PC-9 (cell line): ENCODE data around the gene TSSK6. TPM values are rescaled to one million over a fixed set of nuclear protein-coding genes. Genes with fewer than 3 reads are reported as not detected.

Experiments used
- BruUV-seq: library from RNA; stranded (reverse); fragments of 400-500 nt; replicated peaks from 2 replicates; lab custom pipeline; 2021; lab: Mats Ljungman, UMichigan
- CTCF ChIA-PET: fragments of 300-600 bp; sonication (Branson Sonifier 250); formaldehyde crosslinking; loops from one replicate; lab custom pipeline; 2022; ENCODE audit warnings: antibody characterized with exemption; lab: Charles Lee
- POLR2A ChIA-PET: fragments of 300-600 bp; sonication (Branson Sonifier 250); formaldehyde crosslinking; loops from one replicate; lab custom pipeline; 2022; ENCODE audit warnings: antibody characterized with exemption; ENCODE audit not compliant: unreplicated experiment; lab: Charles Lee
- DNase-seq, 2 experiments: peaks; one replicate each; pipeline versions ENCODE4 v3.0.0 to v3.0.0-alpha.2; 2015 to 2022; ENCODE audit warnings: mixed read lengths in 1 of 2
- H2AFZ ChIP-seq: fragments of 200-600 bp; sonication (generic); 2 replicates; pipeline ENCODE4 v1.8.1; 2017; ENCODE audit warnings: antibody characterized with exemption
- H3F3A ChIP-seq: fragments of 200-600 bp; sonication (generic); 2 replicates; pipeline ENCODE4 v1.8.1; 2017; ENCODE audit warnings: antibody characterized with exemption, mild to moderate bottlenecking, low read depth; ENCODE audit not compliant: insufficient read depth
- H3K27ac ChIP-seq: fragments of 200-600 bp; sonication (generic); 2 replicates; pipeline ENCODE4 v1.6.1; 2016; ENCODE audit warnings: mixed run types
- H3K27me3 ChIP-seq: fragments of 200-600 bp; sonication (generic); 2 replicates; pipeline ENCODE4 v1.6.1; 2016; ENCODE audit warnings: low read depth, mixed run types; ENCODE audit not compliant: insufficient read depth
- H3K36me3 ChIP-seq: fragments of 200-600 bp; sonication (generic); 2 replicates; pipeline ENCODE4 v1.6.1; 2016; ENCODE audit warnings: low read depth, mixed run types
- H3K4me1 ChIP-seq: fragments of 200-600 bp; sonication (generic); replicated peaks from 2 replicates; pipeline ENCODE4 v1.6.1; 2016; ENCODE audit warnings: mixed run types; ENCODE audit not compliant: insufficient read depth
- H3K4me2 ChIP-seq: fragments of 200-600 bp; sonication (generic); 2 replicates; pipeline ENCODE4 v1.6.1; 2017; ENCODE audit warnings: mixed run types
- H3K4me3 ChIP-seq: fragments of 200-600 bp; sonication (generic); 2 replicates; pipeline ENCODE4 v1.6.1; 2016; ENCODE audit warnings: mixed run types
- H3K79me2 ChIP-seq: fragments of 200-600 bp; sonication (generic); 2 replicates; pipeline ENCODE4 v1.6.1; 2017; ENCODE audit warnings: low read depth, mixed run types
- H3K9me2 ChIP-seq: fragments of 200-600 bp; sonication (generic); 2 replicates; pipeline ENCODE4 v1.8.1; 2017; ENCODE audit warnings: mild to moderate bottlenecking; ENCODE audit not compliant: insufficient read depth
- H3K9me3 ChIP-seq: fragments of 200-600 bp; sonication (generic); 2 replicates; pipeline ENCODE4 v1.8.1; 2016; ENCODE audit warnings: low read depth; ENCODE audit not compliant: insufficient read depth
- H4K20me1 ChIP-seq: fragments of 200-600 bp; sonication (generic); 2 replicates; pipeline ENCODE4 v1.8.1; 2017; ENCODE audit not compliant: insufficient read depth
- CTCF ChIP-seq: fragments of 200-600 bp; sonication (generic); conservative IDR thresholded peaks from 2 replicates; pipeline ENCODE4 v1.6.1; 2017; ENCODE audit warnings: mixed run types, antibody characterized with exemption, mild to moderate bottlenecking, moderate library complexity
- EZH2 ChIP-seq: fragments of 200-600 bp; sonication (generic); IDR thresholded peaks from 2 replicates; pipeline ENCODE4 v1.8.0; 2017; ENCODE audit warnings: antibody characterized with exemption, low read depth
- intact Hi-C: fragments of 100-400 bp; cut with micrococcal nuclease; formaldehyde crosslinking; loops from one replicate; pipeline ENCODE4 v1.10.0; 2022; ENCODE audit not compliant: unreplicated experiment
- total RNA-seq: library from RNA; stranded (reverse); gene quantifications from 2 replicates; pipeline ENCODE4 v1.2.3, GENCODE V29; 2021

Gene TSSK6
- total RNA-seq, 1 experiment from 2014 or later, result 2.0 TPM

DNA sequence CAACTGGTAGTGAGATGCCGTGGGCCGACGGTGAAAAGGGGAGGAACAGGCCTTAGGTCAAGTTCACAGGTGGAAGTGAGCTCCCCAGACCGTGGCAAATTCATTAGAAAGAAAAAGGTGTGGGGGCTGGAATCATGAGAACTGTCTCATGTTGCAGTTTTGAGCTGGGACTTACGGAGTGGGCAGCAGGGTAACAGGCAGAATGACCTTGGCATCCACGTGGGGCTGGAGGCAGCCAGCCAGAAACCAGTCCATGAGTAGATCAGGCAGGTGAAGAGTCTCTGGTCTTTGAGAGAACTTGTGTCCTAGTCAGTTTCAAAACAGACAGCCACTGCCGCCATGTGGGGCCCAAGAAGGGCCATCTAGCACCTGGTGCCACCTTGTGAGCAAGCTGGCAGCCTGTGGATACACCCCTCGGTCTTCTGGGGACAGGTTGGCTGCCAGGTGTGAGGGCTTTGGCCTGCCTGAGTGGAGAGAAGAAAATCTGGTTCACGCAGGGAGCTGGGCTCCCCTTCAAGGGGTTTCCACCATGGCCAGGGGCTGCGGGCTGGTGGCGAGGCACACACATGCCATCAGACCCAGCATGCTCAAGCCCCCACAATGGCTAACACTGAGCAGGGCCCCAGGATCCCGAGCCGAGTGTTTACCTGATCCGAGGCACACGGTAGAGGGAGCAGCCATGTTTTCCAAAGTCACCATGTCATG lies 23.9 kb downstream of the TSSK6 start:
- no TSS peak for BruUV-seq
- Histone ChIP-seq H4K20me1 (peaks cover 26% of the 10 kb centered on the region), H3K4me2 (no peak overlapping the region), H3K4me3 (no peak overlapping the region), H3K9me2 (no peaks in the 10 kb centered on the region), H3K4me1 (peaks cover 23% of the 10 kb centered on the region), H3K9me3 (no peaks in the 10 kb centered on the region), H2AFZ (no peak overlapping the region), H3F3A (peaks cover 28% of the 10 kb centered on the region), H3K27me3 (no peaks in the 10 kb centered on the region), H3K27ac (no peak overlapping the region), H3K36me3 (0 out of 2 replicates have a peak, but pooled peaks cover 5% of the 10 kb centered on the region), H3K79me2 (peaks cover 30% of the 10 kb centered on the region)
- TF ChIP-seq CTCF, result no peak
- TF ChIP-seq EZH2, result no peak
- ChIA-PET POLR2A (no interaction called here), CTCF (interaction anchor here (0.5 to 1.4 kb wide), 4 partner anchors 119 to 345 kb away, joined by 3 to 23 read pairs (median 6); no protein-coding TSS in a partner anchor)
- DNase-seq, result no peak
- intact Hi-C loops, result no loop called here

DNA sequence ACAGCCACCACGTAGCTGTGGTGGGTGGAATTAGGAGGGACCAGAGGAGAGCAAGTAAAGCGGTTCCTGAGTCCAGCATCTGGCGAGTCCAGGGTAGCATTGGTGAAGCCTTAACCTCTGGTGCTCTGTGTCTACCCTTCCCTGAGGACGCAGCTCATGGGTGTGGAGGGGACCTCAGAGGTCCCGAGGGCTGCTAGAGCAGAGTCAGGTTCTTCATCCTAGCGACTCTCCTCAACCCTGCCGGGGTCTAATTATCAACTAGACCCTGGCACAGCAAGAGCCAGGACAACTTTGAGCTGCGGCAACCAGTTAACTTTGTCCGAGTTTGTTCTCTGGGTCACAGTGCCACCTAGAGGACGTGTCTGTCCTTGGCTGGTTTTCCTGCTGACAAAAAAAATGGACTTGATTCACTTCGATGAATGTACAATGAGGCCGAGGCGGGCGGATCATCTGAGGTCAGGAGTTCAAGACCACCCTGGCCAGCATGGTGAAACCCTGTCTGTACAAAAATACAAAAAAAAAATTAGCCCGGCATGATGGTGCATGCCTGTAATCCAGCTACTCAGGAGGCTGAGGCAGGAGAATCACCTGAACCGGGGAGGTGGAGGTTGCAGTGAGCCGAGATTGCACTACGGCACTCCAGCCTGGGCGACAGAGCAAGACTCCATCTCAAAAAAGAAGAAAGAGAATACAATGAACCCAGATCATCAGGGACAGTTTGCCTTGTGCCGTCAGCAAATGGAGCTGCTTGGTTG lies 25.0 kb downstream of the TSSK6 start:
- Histone ChIP-seq H3K79me2 (peaks cover 30% of the 10 kb centered on the region), H3K4me3 (no peak overlapping the region), H4K20me1 (peaks cover 19% of the 10 kb centered on the region), H2AFZ (no peak overlapping the region), H3K4me1 (peaks cover 23% of the 10 kb centered on the region), H3K4me2 (0 out of 2 replicates have a peak overlapping the region, but pooled peaks have one; percentile 11), H3F3A (peaks cover 28% of the 10 kb centered on the region), H3K36me3 (no peaks in the 10 kb centered on the region), H3K27me3 (no peaks in the 10 kb centered on the region), H3K9me2 (no peaks in the 10 kb centered on the region), H3K9me3 (no peaks in the 10 kb centered on the region), H3K27ac (peak overlapping the region; percentile 70)
- ChIA-PET CTCF (interaction anchor here (0.6 to 1.4 kb wide), 6 partner anchors 45 to 344 kb away, joined by 3 to 23 read pairs (median 4); no protein-coding TSS in a partner anchor), POLR2A (interaction anchor here (0.5 kb wide), 1 partner anchor 179 kb away, joined by 3 read pairs; the partner anchor contains the start of gene ZNF101)
- intact Hi-C loops, result loop anchor here (1.0 kb wide), 1 partner anchor 123 kb away; no protein-coding TSS in a partner anchor
- DNase-seq, result peak; percentile 65 to 70
- TF ChIP-seq CTCF (peak; percentile 95), EZH2 (no peak)
- BruUV-seq, result no TSS peak

DNA sequence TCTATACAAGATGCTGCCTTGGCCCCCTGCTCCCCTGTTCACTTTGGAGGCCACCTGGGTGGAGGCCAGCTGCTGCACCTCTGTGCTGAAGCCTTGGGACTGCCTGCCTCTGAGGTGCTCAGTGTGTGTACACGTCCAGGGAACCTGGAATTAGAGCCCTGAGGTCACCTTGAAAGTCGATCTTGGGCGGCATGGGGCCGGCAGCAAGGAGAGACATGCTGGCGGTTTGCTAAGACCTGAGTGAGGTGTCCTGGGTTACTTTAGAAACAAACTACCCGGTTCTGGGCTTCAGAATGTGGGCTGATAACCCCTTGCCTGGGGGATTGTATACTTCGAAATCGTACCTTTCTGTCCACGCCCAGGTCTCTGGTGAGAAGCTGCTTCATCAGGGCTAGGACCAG lies 25.5 kb downstream of the TSSK6 start:
- no TSS peak for BruUV-seq
- intact Hi-C loops, result loop anchor here (1.0 kb wide), 2 partner anchors 123 to 344 kb away; no protein-coding TSS in a partner anchor
- peaks cover 23% of the 10 kb centered on the region for H3K4me1 ChIP-seq
- 0 out of 2 replicates have a peak overlapping the region, but pooled peaks have one; percentile 50 for H3K4me2 ChIP-seq
- H2AFZ ChIP-seq, result no peak overlapping the region
- no peaks in the 10 kb centered on the region for H3K9me3 ChIP-seq
- ChIA-PET POLR2A (interaction anchor here (0.5 kb wide), 1 partner anchor 179 kb away, joined by 3 read pairs; the partner anchor contains the start of gene ZNF101), CTCF (interaction anchor here (0.6 to 1.4 kb wide), 4 partner anchors 45 to 125 kb away, joined by 3 to 7 read pairs (median 4); no protein-coding TSS in a partner anchor)
- no peak for TF ChIP-seq EZH2
- no peak for TF ChIP-seq CTCF
- peaks cover 19% of the 10 kb centered on the region for H4K20me1 ChIP-seq
- no peaks in the 10 kb centered on the region for H3K36me3 ChIP-seq
- no peaks in the 10 kb centered on the region for H3K27me3 ChIP-seq
- H3K9me2 ChIP-seq, result no peaks in the 10 kb centered on the region
- peak overlapping the region; percentile 70 for H3K27ac ChIP-seq
- H3K79me2 ChIP-seq, result peaks cover 30% of the 10 kb centered on the region
- H3F3A ChIP-seq, result peaks cover 31% of the 10 kb centered on the region
- DNase-seq, result no peak
- no peak overlapping the region for H3K4me3 ChIP-seq
